A549 (cell line): ENCODE data around the gene SMAD3. TPM values are rescaled to one million over a fixed set of nuclear protein-coding genes. Genes with fewer than 3 reads are reported as not detected.

ENCODE experiments used
- ATAC-seq, 2 experiments: fragments of 200-7000 bp in 1 of 2; fragments of >200 bp in 1 of 2; cut with Nextera tagmentation in 1 of 2; cut with Tn5 transposase in 1 of 2; 3 replicates each; pipeline versions ENCODE4 v1.8.0 to v1.9.1; 2018 to 2020; ENCODE audit warnings: mild to moderate bottlenecking in 1 of 2, moderate library complexity in 1 of 2
- CTCF ChIA-PET: fragments of 300-600 bp; sonication (Branson Sonifier 250); formaldehyde crosslinking; extraction: SDS; loops from one replicate; lab custom pipeline; 2021; ENCODE audit warnings: antibody characterized with exemption, inconsistent platforms; lab: Yijun Ruan, JAX
- POLR2A ChIA-PET: fragments of 350-600 bp; formaldehyde crosslinking; extraction: SDS; loops from one replicate; lab custom pipeline; 2021; ENCODE audit warnings: antibody characterized with exemption, inconsistent platforms; lab: Yijun Ruan, JAX
- DNase-seq, 2 experiments: peaks; one replicate each; pipeline versions ENCODE4 v3.0.0 to v3.0.0-alpha.2; 2011 to 2016; ENCODE audit warnings: low read depth in 1 of 2, low spot score in 1 of 2
- FAIRE-seq: peaks from 2 replicates; lab custom pipeline; 2011; peaks lifted over from hg19 to GRCh38; lab: Jason Lieb, UNC
- H3K27ac ChIP-seq, 2 experiments: fragments of >200 bp; sonication (Bioruptor Twin); formaldehyde crosslinking; 3 replicates each; pipeline ENCODE4 v1.5.1; 2016 to 2017
- H3K4me1 ChIP-seq: fragments of >200 bp; sonication (Bioruptor Twin); formaldehyde crosslinking; 3 replicates; pipeline ENCODE4 v1.6.1; 2016
- H3K4me2 ChIP-seq: fragments of >200 bp; sonication (Bioruptor Twin); formaldehyde crosslinking; 3 replicates; pipeline ENCODE4 v1.6.1; 2016
- H3K4me3 ChIP-seq: fragments of >200 bp; sonication (Bioruptor Twin); formaldehyde crosslinking; 3 replicates; pipeline ENCODE4 v1.5.1; 2016
- H3K9me3 ChIP-seq: fragments of >200 bp; sonication (Bioruptor Twin); formaldehyde crosslinking; 3 replicates; pipeline ENCODE4 v1.6.1; 2016
- BHLHE40 ChIP-seq: IDR thresholded peaks from 2 replicates; pipeline ENCODE4 v1.6.1; 2012; ENCODE audit warnings: low read depth, low read length, inconsistent platforms
- CBX2 ChIP-seq: fragments of 200-600 bp; sonication (generic); IDR thresholded peaks from 2 replicates; pipeline ENCODE4 v1.6.1; 2016; ENCODE audit warnings: low read depth, mild to moderate bottlenecking, borderline replicate concordance
- CEBPB ChIP-seq, 2 experiments: fragments of >200 bp in 1 of 2; sonication (Bioruptor Twin) in 1 of 2; formaldehyde crosslinking in 1 of 2; IDR thresholded peaks; 2 replicates each; pipeline ENCODE4 v1.6.1; 2012 to 2016
- CTCF ChIP-seq: fragments of >200 bp; sonication (Bioruptor Twin); formaldehyde crosslinking; IDR thresholded peaks from 3 replicates; pipeline ENCODE4 v1.5.1; 2016
- GATA3 ChIP-seq: IDR thresholded peaks from 2 replicates; pipeline ENCODE4 v1.6.1; 2012; ENCODE audit warnings: borderline replicate concordance
- HDAC2 ChIP-seq: fragments of 200-600 bp; sonication (generic); IDR thresholded peaks from 2 replicates; pipeline ENCODE4 v1.6.1; 2016
- HES2 ChIP-seq: fragments of >200 bp; sonication (Bioruptor Twin); formaldehyde crosslinking; IDR thresholded peaks from 2 replicates; pipeline ENCODE4 v1.6.1; 2016
- HEYL ChIP-seq: fragments of 250-450 bp; sonication (Bioruptor Pico); IDR thresholded peaks from 2 replicates; pipeline ENCODE4 v1.8.0; 2021; ENCODE audit warnings: mild to moderate bottlenecking, moderate library complexity
- HOXB13 ChIP-seq: fragments of 250-450 bp; sonication (Bioruptor Pico); IDR thresholded peaks from 2 replicates; pipeline ENCODE4 v1.5.0; 2020; ENCODE audit warnings: low read depth, mild to moderate bottlenecking, moderate library complexity
- JUNB ChIP-seq: fragments of >200 bp; sonication (Bioruptor Twin); formaldehyde crosslinking; IDR thresholded peaks from 2 replicates; pipeline ENCODE4 v1.6.1; 2016
- MAX ChIP-seq: IDR thresholded peaks from 2 replicates; pipeline ENCODE4 v1.6.1; 2012
- MYC ChIP-seq: IDR thresholded peaks from 2 replicates; pipeline ENCODE4 v1.6.1; 2012; ENCODE audit warnings: mild to moderate bottlenecking, inconsistent platforms, low read length, improper control_type of control experiment, borderline replicate concordance
- NFE2L2 ChIP-seq: fragments of 150-350 bp; conservative IDR thresholded peaks from 2 replicates; pipeline ENCODE4 v1.6.1; 2014; ENCODE audit warnings: low read length
- NR3C1 ChIP-seq: fragments of >200 bp; sonication (Bioruptor Twin); formaldehyde crosslinking; IDR thresholded peaks from 3 replicates; pipeline ENCODE4 v1.6.1; 2017
- PHF8 ChIP-seq: fragments of 200-600 bp; sonication (generic); IDR thresholded peaks from 2 replicates; pipeline ENCODE4 v1.6.1; 2016; ENCODE audit warnings: low read depth, mild to moderate bottlenecking, antibody characterized with exemption, moderate library complexity, borderline replicate concordance
- POLR2AphosphoS2 ChIP-seq: conservative IDR thresholded peaks from 2 replicates; pipeline ENCODE4 v1.6.1; 2012; ENCODE audit warnings: low read length, improper control_type of control experiment, inconsistent platforms
- RAD21 ChIP-seq, 2 experiments: fragments of >200 bp in 1 of 2; sonication (Bioruptor Twin) in 1 of 2; formaldehyde crosslinking in 1 of 2; IDR thresholded peaks in 1 of 2; conservative IDR thresholded peaks in 1 of 2; 2 replicates in 1 of 2; 3 replicates in 1 of 2; pipeline ENCODE4 v1.6.1; 2012 to 2018; ENCODE audit warnings: inconsistent platforms in 1 of 2
- RCOR1 ChIP-seq: fragments of 150-350 bp; IDR thresholded peaks from 2 replicates; pipeline ENCODE4 v1.6.1; 2014; ENCODE audit warnings: antibody characterized with exemption, low read length, low read depth
- RNF2 ChIP-seq: fragments of 200-600 bp; sonication (generic); IDR thresholded peaks from 2 replicates; pipeline ENCODE4 v1.6.1; 2016; ENCODE audit warnings: low read depth, mild to moderate bottlenecking, antibody characterized with exemption, moderate library complexity, borderline replicate concordance
- SMC3 ChIP-seq: fragments of >200 bp; sonication (Bioruptor Twin); formaldehyde crosslinking; IDR thresholded peaks from 3 replicates; pipeline ENCODE4 v1.6.1; 2018; ENCODE audit warnings: inconsistent platforms
- TFCP2L1 ChIP-seq: fragments of 250-450 bp; sonication (Bioruptor Pico); IDR thresholded peaks from 2 replicates; pipeline ENCODE4 v1.5.0; 2021; ENCODE audit warnings: mild to moderate bottlenecking
- TP53 ChIP-seq: fragments of 250-450 bp; sonication (Bioruptor Pico); IDR thresholded peaks from 2 replicates; pipeline ENCODE4 v1.5.0; 2021; ENCODE audit warnings: mild to moderate bottlenecking, moderate library complexity
- ZC3H11A ChIP-seq: fragments of 450-650 bp; IDR thresholded peaks from 2 replicates; pipeline ENCODE4 v1.6.1; 2014; ENCODE audit warnings: antibody characterized with exemption, mild to moderate bottlenecking
- ZFP36 ChIP-seq: fragments of 450-650 bp; IDR thresholded peaks from 2 replicates; pipeline ENCODE4 v1.6.1; 2014; ENCODE audit warnings: borderline replicate concordance; ENCODE audit not compliant: partially characterized antibody
- ZNF302 ChIP-seq: fragments of 250-450 bp; sonication (Bioruptor Pico); IDR thresholded peaks from 2 replicates; pipeline ENCODE4 v1.9.0; 2021; ENCODE audit warnings: inconsistent platforms, mild to moderate bottlenecking, moderate library complexity
- ZSCAN20 ChIP-seq: fragments of 250-450 bp; sonication (Bioruptor Pico); IDR thresholded peaks from 2 replicates; pipeline ENCODE4 v1.8.0; 2022; ENCODE audit warnings: mild to moderate bottlenecking, moderate library complexity
- WGBS: methylation state at CpG from one replicate; pipeline ENCODE4 v1.1.6; 2017; ENCODE audit errors: missing lambda C conversion rate; 5-methylcytosine and 5-hydroxymethylcytosine counted together
- polyA plus RNA-seq, 4 experiments: library from polyadenylated mRNA; depleted of rRNA in 3 of 4; stranded (reverse); fragments of >200 nt; fragmentation: RNase III in 1 of 4; extraction: RNeasy Plus Mini Kit Qiagen cat#74134 plus additional on column Dnase treatment in 1 of 4; gene quantifications; 2 replicates in 3 of 4; 3 replicates in 1 of 4; pipeline ENCODE4 v1.2.3, GENCODE V29; 2011 to 2017

Gene SMAD3
- polyA plus RNA-seq, 2 of the 4 experiments (the other 2 are of a cell fraction), result 74.6 to 77.2 TPM

DNA sequence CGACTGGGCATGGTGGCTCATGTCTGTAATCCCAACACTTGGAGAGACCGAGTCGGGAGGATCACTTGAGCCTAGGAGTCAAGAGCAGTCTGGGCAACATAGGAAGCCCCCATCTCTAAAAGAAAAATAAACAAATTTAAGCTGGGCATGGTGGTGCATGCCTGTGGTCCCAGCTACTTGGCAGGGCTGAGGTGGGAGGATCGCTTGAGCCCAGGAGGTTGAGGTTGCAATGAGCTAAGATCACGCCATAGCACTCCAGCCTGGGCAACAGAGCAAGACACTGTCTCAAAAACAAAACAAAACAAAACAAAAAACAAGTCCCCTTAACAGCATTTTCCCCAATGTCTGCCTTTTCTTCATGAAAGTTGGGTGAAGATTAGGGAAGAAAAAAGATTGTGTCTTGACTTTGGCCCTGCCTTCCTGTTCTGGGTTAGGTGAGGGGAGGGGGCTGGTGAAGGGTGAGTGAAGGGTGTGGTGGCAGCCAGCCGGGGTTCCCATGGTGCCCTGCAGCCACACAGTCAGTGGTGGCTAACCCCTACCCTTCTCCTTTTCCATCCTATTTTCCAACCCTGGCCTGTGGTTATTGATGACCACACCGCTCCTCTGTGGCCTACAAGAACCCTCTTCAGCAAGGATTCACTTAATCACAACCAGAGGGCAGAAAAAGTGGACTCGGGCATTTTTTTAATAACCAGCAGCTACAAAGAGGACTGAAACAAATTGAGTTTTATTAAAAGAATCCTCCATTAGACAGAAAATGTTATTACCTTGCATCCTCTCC, 28.4 kb upstream of the SMAD3 start:
- ChIA-PET POLR2A (interaction anchor here (0.8 to 1.1 kb wide), 2 partner anchors 11 to 13 kb away, joined by 3 read pairs; no protein-coding TSS in a partner anchor), CTCF (interaction anchor here (0.6 to 3.8 kb wide), 7 partner anchors 9 to 91 kb away, joined by 3 to 17 read pairs (median 3); no protein-coding TSS in a partner anchor)
- WGBS, result 87% methylated on average over 8 of the region's 8 CpGs
- no peak for DNase-seq
- H3K4me3 ChIP-seq, result no peak overlapping the region
- no peak for TF ChIP-seq RAD21 (conservative IDR thresholded peaks at IDR 0.05 in 1 of 2, IDR thresholded peaks at IDR 0.05 in 1 of 2)
- no peak for TF ChIP-seq NFE2L2
- TF ChIP-seq HDAC2, result no peak
- TF ChIP-seq GATA3, result no peak
- no peak for TF ChIP-seq ZC3H11A
- no peak for TF ChIP-seq CBX2
- TF ChIP-seq HEYL (CRISPR knock-in tag), result no peak
- TF ChIP-seq HES2, result no peak
- TF ChIP-seq POLR2AphosphoS2, result no peak
- TF ChIP-seq NR3C1, result no peak
- no peak for TF ChIP-seq ZSCAN20
- TF ChIP-seq TFCP2L1, result no peak
- TF ChIP-seq CEBPB (IDR thresholded peaks at IDR 0.05), result no peak
- TF ChIP-seq ZNF302, result no peak
- no peak for TF ChIP-seq MAX
- no peak for TF ChIP-seq SMC3
- TF ChIP-seq PHF8, result no peak
- H3K27ac ChIP-seq, result no peak overlapping the region; a peak in 1 of 6 replicates
- H3K4me2 ChIP-seq, result no peak overlapping the region
- ATAC-seq, result no peak
- H3K9me3 ChIP-seq, result no peaks in the 10 kb centered on the region
- no peak for FAIRE-seq
- H3K4me1 ChIP-seq, result peaks cover 9% of the 10 kb centered on the region; the same call in 1 of the 3 replicates

GRCh38 chr15:67037694-67038093, 27.7 kb upstream of the SMAD3 start:
- CTCF ChIA-PET, result interaction anchor here (0.8 to 3.8 kb wide), 5 partner anchors 10 to 92 kb away, joined by 3 to 17 read pairs (median 4); no protein-coding TSS in a partner anchor

DNA sequence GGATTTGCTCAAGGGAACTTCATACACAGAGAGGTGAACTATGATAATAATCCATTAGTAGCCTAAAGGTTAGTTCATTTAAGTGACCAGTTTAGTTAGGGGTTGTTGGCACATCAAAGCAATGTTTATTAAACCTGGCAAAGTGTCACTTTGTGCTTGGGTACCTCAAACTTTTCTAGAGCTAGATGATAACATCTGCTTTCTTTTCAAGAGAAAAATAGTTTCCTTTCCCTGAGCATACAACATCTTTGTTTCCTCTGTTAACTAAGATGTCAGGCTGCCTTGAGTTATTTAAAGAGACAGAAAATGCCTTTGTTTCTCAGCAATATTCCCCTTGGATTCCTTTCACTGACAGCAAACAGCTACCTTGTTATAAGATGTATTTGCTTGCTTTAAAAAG, 26.7 kb upstream of the SMAD3 start:
- DNase-seq, result no peak
- Histone ChIP-seq H3K9me3 (no peaks in the 10 kb centered on the region), H3K4me2 (no peak overlapping the region; the same call in 2 of the 3 replicates), H3K4me3 (no peak overlapping the region), H3K27ac (peak overlapping the region in 1 of 2 experiments; percentile 10; a peak in 1 of 6 replicates), H3K4me1 (peaks cover 9% of the 10 kb centered on the region; the same call in 1 of the 3 replicates)
- peak; percentile 63 for FAIRE-seq
- ChIA-PET CTCF (interaction anchor here (0.6 to 3.8 kb wide), 4 partner anchors 8 to 93 kb away, joined by 3 to 17 read pairs (median 4); no protein-coding TSS in a partner anchor), POLR2A (no interaction called here)
- no peak for TF ChIP-seq ZFP36
- TF ChIP-seq BHLHE40, result no peak
- no peak for TF ChIP-seq CTCF
- no peak for TF ChIP-seq JUNB
- no peak for TF ChIP-seq CEBPB (IDR thresholded peaks at IDR 0.05)
- no peak for TF ChIP-seq HOXB13
- ATAC-seq, result no peak

More at GRCh38 chr15:67037694-67038093, 27.7 kb upstream of the SMAD3 start:
- no peak overlapping the region for H3K4me2 ChIP-seq
- no peak overlapping the region; a peak in 1 of 6 replicates for H3K27ac ChIP-seq
- no peaks in the 10 kb centered on the region for H3K9me3 ChIP-seq
- ATAC-seq, result no peak
- DNase-seq, result no peak
- FAIRE-seq, result no peak
- POLR2A ChIA-PET, result interaction anchor here (0.8 to 1.1 kb wide), 3 partner anchors 12 to 27 kb away, joined by 3 read pairs; no protein-coding TSS in a partner anchor
- TF ChIP-seq RCOR1 (no peak), RNF2 (no peak), RAD21 (conservative IDR thresholded peaks at IDR 0.05 in 1 of 2, IDR thresholded peaks at IDR 0.05 in 1 of 2) (no peak), MAX (no peak), MYC (no peak), TP53 (CRISPR knock-in tag) (no peak)
- peaks cover 9% of the 10 kb centered on the region; the same call in 1 of the 3 replicates for H3K4me1 ChIP-seq
- H3K4me3 ChIP-seq, result no peak overlapping the region
